ENCODE measurements around the gene CREBBP. TPM values are rescaled to one million over a fixed set of nuclear protein-coding genes. Genes with fewer than 3 reads are reported as not detected.

CREBBP gene
- total and polyA plus RNA-seq, 2 donors from 2014 or later: 5.9 to 74.6 TPM

- Histone ChIP-seq H3K36me3 (ENCODE audit: control insufficient read depth in 2 of 3, insufficient read depth in 3 of 3, low read length in 3 of 3) (no peaks in the 10 kb centered on the region), H3K4me3 (ENCODE audit: low read length in 3 of 3) (no peak overlapping the region), H3K27me3 (ENCODE audit: control insufficient read depth, insufficient read depth, low read length) (no peaks in the 10 kb centered on the region), H3K9ac (ENCODE audit: low read length in 3 of 3) (no peak overlapping the region), H3K9me3 (ENCODE audit: control insufficient read depth in 2 of 3, insufficient read depth in 1 of 3, low read length in 3 of 3) (no peaks in the 10 kb centered on the region), H3K4me1 (ENCODE audit: control insufficient read depth in 2 of 3, insufficient read depth in 2 of 3, low read depth in 1 of 3, low read length in 3 of 3) (peaks cover 0 to 61% (median 51%) of the 10 kb centered on the region in 3 donors), H3K27ac (ENCODE audit: low read depth in 2 of 2, low read length in 2 of 2) (no peak overlapping the region)
- FAIRE-seq (no peak), DNase-seq (no peak)
- TF ChIP-seq CTCF (IDR thresholded peaks at IDR 0.05; ENCODE audit: borderline replicate concordance, extremely low read depth, insufficient read depth): no peak
- intact Hi-C loops (cut with DNase I): no loop called here
Observed at GRCh38 chr16:3874242-3874641, 6.3 kb downstream of the CREBBP start.

- H3K27me3 ChIP-seq (ENCODE audit: control insufficient read depth, insufficient read depth, low read length): no peaks in the 10 kb centered on the region
- intact Hi-C loops (cut with DNase I): no loop called here
- peaks cover 0 to 57% (median 55%) of the 10 kb centered on the region in 3 donors for H3K4me1 ChIP-seq (ENCODE audit: control insufficient read depth in 2 of 3, insufficient read depth in 2 of 3, low read depth in 1 of 3, low read length in 3 of 3)
- no peak for TF ChIP-seq CTCF (IDR thresholded peaks at IDR 0.05; ENCODE audit: borderline replicate concordance, extremely low read depth, insufficient read depth)
- no peak for DNase-seq
- H3K4me3 ChIP-seq (ENCODE audit: low read length in 3 of 3): peak overlapping the region in 1 of 3 donors; percentile 7
- no peak overlapping the region for H3K27ac ChIP-seq (ENCODE audit: low read depth in 2 of 2, low read length in 2 of 2)
- H3K9me3 ChIP-seq (ENCODE audit: control insufficient read depth in 2 of 3, insufficient read depth in 1 of 3, low read length in 3 of 3): no peaks in the 10 kb centered on the region
- H3K9ac ChIP-seq (ENCODE audit: low read length in 3 of 3): peak overlapping the region in 1 of 3 donors; percentile 22
- H3K36me3 ChIP-seq (ENCODE audit: control insufficient read depth in 2 of 3, insufficient read depth in 3 of 3, low read length in 3 of 3): no peaks in the 10 kb centered on the region
- no peak for FAIRE-seq
Observed at GRCh38 chr16:3873482-3874173, 6.9 kb downstream of the CREBBP start.

GRCh38 chr16:3872216-3872895, 8.2 kb downstream of the CREBBP start:
- FAIRE-seq: no peak
- H3K4me3 ChIP-seq (ENCODE audit: low read length in 3 of 3): no peak overlapping the region
- H3K4me1 ChIP-seq (ENCODE audit: control insufficient read depth in 2 of 3, insufficient read depth in 2 of 3, low read depth in 1 of 3, low read length in 3 of 3): peaks cover 0 to 50% (median 48%) of the 10 kb centered on the region in 3 donors
- TF ChIP-seq CTCF (IDR thresholded peaks at IDR 0.05; ENCODE audit: borderline replicate concordance, extremely low read depth, insufficient read depth): no peak
- H3K27ac ChIP-seq (ENCODE audit: low read depth in 2 of 2, low read length in 2 of 2): peak overlapping the region in 1 of 2 donors; percentile 29
- H3K9ac ChIP-seq (ENCODE audit: low read length in 3 of 3): peak overlapping the region in 2 of 3 donors; percentile 15 to 45
- H3K36me3 ChIP-seq (ENCODE audit: control insufficient read depth in 2 of 3, insufficient read depth in 3 of 3, low read length in 3 of 3): no peaks in the 10 kb centered on the region
- intact Hi-C loops (cut with DNase I): no loop called here
- H3K9me3 ChIP-seq (ENCODE audit: control insufficient read depth in 2 of 3, insufficient read depth in 1 of 3, low read length in 3 of 3): no peaks in the 10 kb centered on the region
- DNase-seq: no peak
- no peaks in the 10 kb centered on the region for H3K27me3 ChIP-seq (ENCODE audit: control insufficient read depth, insufficient read depth, low read length)

Data from kidney (tissue), 14 donors.